B cell (primary cell): Measurements from ENCODE around the gene TSPAN1. TPM values are rescaled to one million over a fixed set of nuclear protein-coding genes. Genes with fewer than 3 reads are reported as not detected.

Experiments used
- ATAC-seq: fragments of 200-7000 bp; cut with Tn5 transposase; one replicate; pipeline ENCODE4 v1.10.0; 2021; ENCODE audit warnings: low read depth, mild to moderate bottlenecking, moderate number of reproducible peaks, moderate library complexity
- CTCF ChIA-PET: fragments of 350-600 bp; sonication (Branson Sonifier 250); formaldehyde crosslinking; loops from one replicate; lab custom pipeline; 2021; ENCODE audit warnings: antibody characterized with exemption, inconsistent platforms; lab: Charles Lee
- POLR2A ChIA-PET: fragments of 350-600 bp; sonication (Branson Sonifier 250); formaldehyde crosslinking; loops from one replicate; lab custom pipeline; 2021; ENCODE audit warnings: antibody characterized with exemption; lab: Charles Lee
- DNase-seq: peaks from one replicate; pipeline ENCODE4 v3.0.0; 2013
- H2AFZ ChIP-seq: 2 replicates; pipeline ENCODE4 v1.6.1; 2012; ENCODE audit warnings: mild to moderate bottlenecking, low read depth, low read length; ENCODE audit not compliant: insufficient read depth, poor library complexity, severe bottlenecking
- H3K27ac ChIP-seq, 2 donors: 1 replicate in 1 of 2; 2 replicates in 1 of 2; pipeline ENCODE4 v1.5.1; 2012 to 2013; ENCODE audit warnings: low read length in 2 of 2, mild to moderate bottlenecking in 2 of 2, moderate library complexity in 1 of 2
- H3K27me3 ChIP-seq, 4 experiments: fragments of 200-600 bp in 1 of 4; sonication (generic) in 1 of 4; replicated peaks in 1 of 4; 1 replicate in 2 of 4; 2 replicates in 2 of 4; pipeline versions ENCODE4 v1.6.1 to v1.7.0; 2013 to 2016; ENCODE audit warnings: low read length in 3 of 4, mild to moderate bottlenecking in 2 of 4, mixed read lengths in 1 of 4, moderate library complexity in 1 of 4; ENCODE audit not compliant: insufficient read depth in 4 of 4, control insufficient read depth in 3 of 4; ENCODE audit errors: control extremely low read depth in 1 of 4
- H3K36me3 ChIP-seq, 2 experiments: replicated peaks in 1 of 2; 1 replicate in 1 of 2; 2 replicates in 1 of 2; pipeline versions ENCODE4 v1.6.1 to v1.7.1; 2013; ENCODE audit warnings: low read length in 1 of 2; ENCODE audit not compliant: insufficient read depth in 2 of 2, control insufficient read depth in 1 of 2; ENCODE audit errors: control extremely low read depth in 1 of 2, extremely low read depth in 1 of 2
- H3K4me1 ChIP-seq, 2 donors: fragments of 200-600 bp in 1 of 2; sonication (generic) in 1 of 2; 1 replicate in 1 of 2; 2 replicates in 1 of 2; pipeline versions ENCODE4 v1.5.1 to v1.6.1; 2013 to 2017; ENCODE audit warnings: low read length in 2 of 2; ENCODE audit not compliant: control insufficient read depth in 2 of 2, insufficient read depth in 2 of 2
- H3K4me2 ChIP-seq: replicated peaks from 2 replicates; pipeline ENCODE3; 2012; ENCODE audit warnings: mild to moderate bottlenecking, low read depth, low read length; ENCODE audit not compliant: poor library complexity, severe bottlenecking
- H3K4me3 ChIP-seq, 5 experiments: fragments of 200-600 bp in 1 of 5; sonication (generic) in 1 of 5; 1 replicate in 3 of 5; 2 replicates in 2 of 5; pipeline versions ENCODE4 v1.5.1 to v1.7.0; 2011 to 2016; ENCODE audit warnings: low read length in 4 of 5, mild to moderate bottlenecking in 4 of 5, low read depth in 2 of 5, control low read depth in 1 of 5, moderate library complexity in 1 of 5; ENCODE audit not compliant: insufficient read depth in 1 of 5; ENCODE audit errors: control extremely low read depth in 1 of 5, extremely low read depth in 1 of 5
- H3K79me2 ChIP-seq: fragments of 200-600 bp; sonication (generic); one replicate; pipeline ENCODE4 v1.6.0; 2016; ENCODE audit warnings: low read length; ENCODE audit not compliant: control insufficient read depth, insufficient read depth
- H3K9ac ChIP-seq: fragments of 200-600 bp; sonication (generic); 2 replicates; pipeline ENCODE4 v1.6.1; 2017; ENCODE audit warnings: mild to moderate bottlenecking, low read length, moderate library complexity
- H3K9me3 ChIP-seq, 3 donors: one replicate each; pipeline versions ENCODE4 v1.6.1 to v1.7.1; 2013; ENCODE audit warnings: low read length in 2 of 3; ENCODE audit not compliant: control insufficient read depth in 2 of 3, insufficient read depth in 1 of 3; ENCODE audit errors: control extremely low read depth in 1 of 3
- H4K20me1 ChIP-seq: 2 replicates; pipeline ENCODE4 v1.6.0; 2012; ENCODE audit warnings: mild to moderate bottlenecking, low read length; ENCODE audit not compliant: insufficient read depth, control insufficient read depth, poor library complexity, severe bottlenecking
- H3K27ac Mint-ChIP-seq: one replicate; pipeline ENCODE4 v1.8.0; 2021; ENCODE audit warnings: mixed read lengths
- H3K27me3 Mint-ChIP-seq: one replicate; pipeline ENCODE4 v1.8.0; 2021; ENCODE audit warnings: mixed read lengths
- H3K4me1 Mint-ChIP-seq: one replicate; pipeline ENCODE4 v1.8.0; 2021; ENCODE audit warnings: mixed read lengths
- H3K4me3 Mint-ChIP-seq: one replicate; pipeline ENCODE4 v1.8.0; 2021; ENCODE audit warnings: mixed read lengths
- H3K9me3 Mint-ChIP-seq: one replicate; pipeline ENCODE4 v1.8.0; 2022; ENCODE audit warnings: mixed read lengths; ENCODE audit not compliant: insufficient read depth
- CTCF ChIP-seq: fragments of 200-600 bp; IDR thresholded peaks from one replicate; pipeline ENCODE4 v1.8.0; 2022; ENCODE audit warnings: antibody characterized with exemption, mild to moderate bottlenecking
- EZH2 ChIP-seq: IDR thresholded peaks from 2 replicates; pipeline ENCODE4 v1.6.1; 2012; ENCODE audit warnings: borderline replicate concordance, low read depth, mild to moderate bottlenecking, moderate library complexity, low read length; ENCODE audit not compliant: insufficient read depth, poor library complexity, severe bottlenecking
- WGBS: methylation state at CpG from one replicate; pipeline ENCODE4 v1.1.5; 2013; ENCODE audit warnings: missing lambda C conversion rate; ENCODE audit not compliant: insufficient coverage; 5-methylcytosine and 5-hydroxymethylcytosine counted together
- intact Hi-C: fragments of 100-400 bp; cut with micrococcal nuclease; formaldehyde crosslinking; loops from one replicate; pipeline ENCODE4 v1.10.0; 2022
- polyA plus RNA-seq: library from polyadenylated mRNA; depleted of rRNA; stranded (reverse); fragments of >200 nt; gene quantifications from 2 replicates; pipeline ENCODE4 v1.2.3, GENCODE V29; 2012
- total RNA-seq, 2 donors: library from RNA; stranded (reverse); fragments of 120-200 nt in 1 of 2; gene quantifications; 1 replicate in 1 of 2; 2 replicates in 1 of 2; pipeline versions ENCODE4 v1.2.3 to v1.2.4, GENCODE V29; 2013 to 2022

The TSPAN1 gene
- total and polyA plus RNA-seq, 2 donors (not counting 1 experiment from before 2014, with no cell fraction given) = not detected

- Histone ChIP-seq H3K27ac (no peak overlapping the region), H4K20me1 (no peaks in the 10 kb centered on the region), H3K4me1 (peaks cover 17 to 20% of the 10 kb centered on the region in 2 donors), H3K9ac (no peak overlapping the region), H3K4me3 (no peak overlapping the region), H3K79me2 (no peaks in the 10 kb centered on the region), H3K9me3 (no peaks in the 10 kb centered on the region), H3K36me3 (no peaks in the 10 kb centered on the region), H3K4me2 (no peak overlapping the region), H2AFZ (no peak overlapping the region), H3K27me3 (peaks cover 0 to 33% (median 22%) of the 10 kb centered on the region in 4 experiments)
- Mint-ChIP-seq H3K4me1 (peaks cover 23% of the 10 kb centered on the region), H3K27me3 (peaks cover 41% of the 10 kb centered on the region), H3K27ac (no peak overlapping the region), H3K4me3 (no peak overlapping the region), H3K9me3 (no peaks in the 10 kb centered on the region)
- POLR2A ChIA-PET = no interaction called here
- intact Hi-C loops = loop anchor here (5.0 kb wide), 1 partner anchor 168 kb away; the partner anchor contains the start of genes LRRC41 and UQCRH
- no peak for TF ChIP-seq EZH2
- TF ChIP-seq CTCF = no peak
- CTCF ChIA-PET = interaction anchor here (1.5 to 1.6 kb wide), 2 partner anchors 24 to 32 kb away, joined by 4 read pairs; no protein-coding TSS in a partner anchor
- ATAC-seq = no peak
- 71% methylated on average over 1 of the region's 3 CpGs for WGBS
- DNase-seq = no peak
Observed at GRCh38 chr1:46134660-46135331, 40.1 kb upstream of the TSPAN1 start.

- Histone ChIP-seq H3K36me3 (no peaks in the 10 kb centered on the region), H3K4me2 (no peak overlapping the region), H3K27ac (no peak overlapping the region), H3K27me3 (peaks cover 0 to 19% (median 9%) of the 10 kb centered on the region in 4 experiments), H2AFZ (no peak overlapping the region), H3K4me3 (no peak overlapping the region), H3K9ac (no peak overlapping the region), H4K20me1 (no peaks in the 10 kb centered on the region), H3K9me3 (no peaks in the 10 kb centered on the region), H3K4me1 (peaks cover 7 to 12% of the 10 kb centered on the region in 2 donors), H3K79me2 (no peaks in the 10 kb centered on the region)
- TF ChIP-seq EZH2 = no peak
- TF ChIP-seq CTCF = no peak
- H3K4me1 Mint-ChIP-seq = peaks cover 17% of the 10 kb centered on the region
- intact Hi-C loops = no loop called here
- H3K27ac Mint-ChIP-seq = no peak overlapping the region
- H3K9me3 Mint-ChIP-seq = no peaks in the 10 kb centered on the region
- CTCF ChIA-PET = no interaction called here
- POLR2A ChIA-PET = no interaction called here
- ATAC-seq = no peak
- H3K27me3 Mint-ChIP-seq = peaks cover 32% of the 10 kb centered on the region
- H3K4me3 Mint-ChIP-seq = no peak overlapping the region
- DNase-seq = no peak
Observed at GRCh38 chr1:46136711-46137110, 38.2 kb upstream of the TSPAN1 start.
